Mammary epithelial cell (primary cell): ENCODE data around the gene RBM47.

Experiments
- EZH2 ChIP-seq: IDR thresholded peaks from 2 replicates; pipeline ENCODE4 v1.6.1; 2012; ENCODE audit warnings: low read length, inconsistent platforms, borderline replicate concordance
- TF ChIP-seq, protein P1 (sequence below), 2 donors: IDR thresholded peaks in 1 of 2; conservative IDR thresholded peaks in 1 of 2; 2 replicates each; pipeline ENCODE4 v1.5.1; 2011 to 2012; ENCODE audit warnings: inconsistent platforms in 2 of 2, low read length in 2 of 2, mild to moderate bottlenecking in 2 of 2, control low read depth in 1 of 2, low read depth in 1 of 2; ENCODE audit not compliant: insufficient read depth in 1 of 2; ENCODE audit errors: extremely low read depth in 1 of 2

GRCh38 chr4:40626183-40626990 lies 3.3 kb downstream of the RBM47 start:
- TF ChIP-seq, protein P1, sequence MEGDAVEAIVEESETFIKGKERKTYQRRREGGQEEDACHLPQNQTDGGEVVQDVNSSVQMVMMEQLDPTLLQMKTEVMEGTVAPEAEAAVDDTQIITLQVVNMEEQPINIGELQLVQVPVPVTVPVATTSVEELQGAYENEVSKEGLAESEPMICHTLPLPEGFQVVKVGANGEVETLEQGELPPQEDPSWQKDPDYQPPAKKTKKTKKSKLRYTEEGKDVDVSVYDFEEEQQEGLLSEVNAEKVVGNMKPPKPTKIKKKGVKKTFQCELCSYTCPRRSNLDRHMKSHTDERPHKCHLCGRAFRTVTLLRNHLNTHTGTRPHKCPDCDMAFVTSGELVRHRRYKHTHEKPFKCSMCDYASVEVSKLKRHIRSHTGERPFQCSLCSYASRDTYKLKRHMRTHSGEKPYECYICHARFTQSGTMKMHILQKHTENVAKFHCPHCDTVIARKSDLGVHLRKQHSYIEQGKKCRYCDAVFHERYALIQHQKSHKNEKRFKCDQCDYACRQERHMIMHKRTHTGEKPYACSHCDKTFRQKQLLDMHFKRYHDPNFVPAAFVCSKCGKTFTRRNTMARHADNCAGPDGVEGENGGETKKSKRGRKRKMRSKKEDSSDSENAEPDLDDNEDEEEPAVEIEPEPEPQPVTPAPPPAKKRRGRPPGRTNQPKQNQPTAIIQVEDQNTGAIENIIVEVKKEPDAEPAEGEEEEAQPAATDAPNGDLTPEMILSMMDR (conservative IDR thresholded peaks at IDR 0.05 in 1 of 2, IDR thresholded peaks at IDR 0.05 in 1 of 2; ENCODE audit: extremely low read depth in 1 of 2, insufficient read depth in 1 of 2, low read depth in 1 of 2, low read length in 2 of 2), result no peak
- TF ChIP-seq EZH2, result no peak
